ENCODE results near the gene EML3.

DNA sequence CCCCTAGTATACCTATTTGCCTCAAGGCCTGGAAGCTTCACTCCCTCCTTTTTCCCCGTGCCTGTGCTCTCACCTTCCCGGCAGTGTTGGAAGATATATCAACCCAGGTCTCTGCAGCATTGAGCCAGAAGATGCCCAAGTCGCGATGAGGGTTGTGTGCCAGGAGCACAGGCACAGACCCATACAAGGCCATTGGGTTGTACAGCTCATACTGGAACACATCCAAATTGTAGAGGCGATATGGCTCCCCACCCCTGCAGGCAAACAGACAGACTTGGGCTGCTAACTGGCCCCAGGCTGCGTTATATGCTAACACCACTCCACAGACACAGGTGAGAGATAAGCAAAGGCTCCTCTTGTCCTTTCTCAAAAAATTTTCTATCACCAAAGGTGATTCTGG lies 19.9 kb upstream of the EML3 start:
- TF ChIP-seq RARB (CRISPR knock-in tag; IDR thresholded peaks at IDR 0.05) (no peak), ZFP30 (CRISPR knock-in tag; IDR thresholded peaks at IDR 0.05) (no peak), ZNF8 (CRISPR knock-in tag; IDR thresholded peaks at IDR 0.05) (no peak), BACH2 (CRISPR knock-in tag; IDR thresholded peaks at IDR 0.05; ENCODE audit: borderline replicate concordance) (no peak), PPARA (CRISPR knock-in tag; IDR thresholded peaks at IDR 0.05; ENCODE audit: borderline replicate concordance) (no peak)

Data from SK-N-SH treated with all-trans-retinoic acid at 6 μM for 48 hours (cell line).